GM21717 (cell line): ENCODE data around the gene JAGN1.
"Not testable (repeated sequence)": the region's sequence is repeated elsewhere in the genome, so short reads cannot be mapped to it uniquely, and the experiment has no call there.

ENCODE experiments used
- ATAC-seq: cut with Tn5 transposase; IDR thresholded peaks from one replicate; pipeline ENCODE4 v1.9.1; 2021; ENCODE audit warnings: mild to moderate bottlenecking, moderate library complexity; ENCODE audit not compliant: unreplicated experiment

JAGN1 gene

DNA sequence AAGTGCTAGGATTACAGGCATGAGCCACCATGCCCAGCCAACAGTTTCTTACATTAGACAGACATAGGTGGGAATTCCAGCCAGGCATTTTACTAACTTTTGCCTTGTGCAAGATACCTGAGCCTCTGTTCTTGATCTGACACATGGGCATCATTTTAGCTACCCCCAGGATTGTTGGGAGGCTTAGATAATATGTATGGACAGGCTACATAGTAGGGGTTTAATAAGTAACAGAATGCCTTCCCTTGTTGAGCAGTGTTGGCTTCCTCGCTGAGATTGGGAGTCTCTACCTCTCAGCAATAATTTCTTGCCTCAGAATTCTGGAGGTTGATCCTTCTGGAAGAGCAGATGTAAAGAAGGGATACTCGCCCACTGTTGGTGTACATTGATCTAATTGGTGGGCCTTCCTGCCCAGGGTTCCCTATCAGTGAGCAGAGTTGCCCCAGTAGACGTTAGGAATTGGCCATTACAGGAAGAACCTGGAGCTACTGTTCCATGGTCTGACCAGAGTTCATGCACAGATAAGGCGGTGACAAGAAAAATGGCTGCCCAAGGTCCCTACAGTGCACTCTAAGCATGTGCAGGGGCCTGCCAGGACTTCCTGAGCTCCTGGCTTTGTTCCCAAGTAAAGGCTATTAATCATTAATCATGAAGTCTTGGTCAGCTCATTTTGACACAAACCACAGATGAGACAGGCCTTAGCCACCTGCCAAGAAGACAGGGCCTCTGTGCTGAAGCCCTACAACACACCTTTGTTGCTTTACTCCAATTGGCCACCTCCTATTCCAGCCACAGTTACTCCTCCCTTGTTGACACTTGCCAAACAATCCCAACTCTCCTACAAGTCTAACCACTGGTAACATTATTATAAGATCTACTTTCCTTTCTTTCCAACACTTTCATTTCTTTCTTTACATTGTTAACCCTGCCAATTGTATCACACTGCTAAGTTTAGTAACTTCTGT is 7.3 kb downstream of the JAGN1 start:
- ATAC-seq: no peak

DNA sequence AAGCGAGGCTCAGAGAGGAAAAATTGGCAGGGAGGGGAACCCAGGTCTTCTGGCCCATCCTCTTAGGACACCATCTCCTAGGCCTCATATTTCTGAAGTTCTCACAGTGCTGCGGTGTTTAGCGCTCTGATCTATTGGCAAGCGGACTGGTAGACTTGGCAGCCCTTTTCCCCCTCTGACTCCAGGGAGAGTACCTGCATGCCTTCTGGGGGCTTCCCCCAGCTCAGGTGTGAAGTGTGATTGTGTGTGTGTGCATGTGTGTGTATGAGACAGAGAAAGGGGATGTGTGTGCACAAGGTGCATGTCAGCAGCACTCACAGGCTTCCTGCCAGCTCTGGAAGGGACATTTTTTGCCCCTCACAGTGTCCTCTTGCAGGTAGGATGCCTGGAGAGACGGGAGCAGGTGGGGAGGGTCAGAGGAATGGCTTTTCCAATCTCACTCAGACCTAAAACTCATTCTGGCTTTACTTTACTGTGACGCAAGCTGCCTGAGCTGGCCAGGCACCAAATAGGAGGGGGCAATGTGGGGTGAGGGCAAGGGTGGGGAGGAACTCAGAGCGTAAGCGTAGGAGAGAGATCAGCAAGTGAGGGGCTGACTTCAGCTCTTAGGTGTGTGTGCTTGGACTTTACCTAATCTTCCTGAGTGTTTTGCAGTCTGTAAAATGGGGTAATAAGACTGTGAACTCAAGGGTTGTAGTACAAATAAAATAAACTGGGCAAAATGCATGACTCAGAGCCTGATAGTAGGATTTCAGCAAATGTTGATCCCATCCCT is 8.2 kb downstream of the JAGN1 start:
- ATAC-seq: no peak

DNA sequence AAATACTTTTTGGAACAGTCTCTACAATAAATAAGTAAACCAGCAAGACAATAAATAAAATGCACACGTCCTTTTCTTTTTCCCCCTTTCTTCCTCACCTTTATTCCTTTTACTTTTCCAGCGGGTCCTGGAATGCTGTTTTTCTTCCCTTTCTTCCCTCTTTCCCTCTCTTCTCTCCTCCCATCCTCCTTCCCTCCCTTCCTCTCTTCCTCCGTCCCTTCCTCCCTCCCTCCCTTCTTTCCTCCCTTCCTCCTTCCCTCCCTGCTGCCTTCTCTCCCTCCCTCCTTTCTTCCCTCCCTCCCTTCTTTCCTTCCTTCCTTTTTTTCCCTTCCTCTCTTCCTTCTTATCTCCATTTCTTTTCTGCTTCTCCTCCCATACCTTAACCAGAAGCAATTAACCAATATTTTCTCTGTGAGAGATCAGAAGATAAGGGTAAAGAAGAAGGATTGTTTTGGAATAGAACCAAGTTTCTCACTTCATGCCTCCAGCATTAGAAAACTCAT is 8.9 kb downstream of the JAGN1 start:
- no peak for ATAC-seq

DNA sequence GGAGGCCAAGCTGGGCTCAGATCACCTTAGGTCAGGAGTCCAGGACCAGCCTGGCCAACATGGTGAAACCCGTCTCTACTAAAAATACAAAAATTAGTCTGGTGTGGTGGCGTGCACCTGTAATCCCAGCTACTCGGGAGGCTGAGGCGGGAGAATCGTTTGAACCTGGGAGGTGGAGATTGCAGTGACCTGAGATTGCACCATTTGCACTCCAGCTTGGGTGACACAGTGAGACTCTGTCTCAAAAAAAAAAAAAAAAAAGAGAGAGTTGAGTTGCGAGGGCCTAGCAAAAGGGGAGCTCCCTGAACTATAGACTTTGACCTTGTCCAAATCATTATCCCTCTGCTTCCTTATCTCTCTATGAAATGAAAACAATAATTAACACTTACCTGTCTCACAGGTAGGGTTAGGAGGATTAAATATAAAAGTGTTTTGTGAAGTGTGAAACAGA is 10.6 kb downstream of the JAGN1 start:
- ATAC-seq: not testable (repeated sequence)

DNA sequence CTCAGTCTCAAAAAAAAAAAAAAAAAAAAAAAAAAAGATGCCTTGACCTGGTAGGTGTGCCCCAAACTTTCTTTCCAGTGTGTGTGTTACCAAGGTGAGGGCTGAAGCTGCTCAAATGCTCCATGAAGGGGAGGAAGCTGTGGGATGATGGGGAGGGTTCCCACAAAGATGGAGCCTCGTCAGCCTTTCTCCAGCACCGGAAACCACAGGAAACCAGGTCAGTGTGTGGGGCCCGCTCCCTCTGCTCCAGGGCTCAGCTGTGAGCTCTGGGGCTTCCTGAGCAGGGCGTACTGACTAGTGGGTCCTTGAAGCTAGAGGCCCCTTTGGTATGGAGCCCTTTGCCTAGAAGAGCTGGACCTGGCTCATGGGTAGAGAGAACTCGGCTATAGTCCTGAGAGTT is 11.6 kb downstream of the JAGN1 start:
- no peak for ATAC-seq

DNA sequence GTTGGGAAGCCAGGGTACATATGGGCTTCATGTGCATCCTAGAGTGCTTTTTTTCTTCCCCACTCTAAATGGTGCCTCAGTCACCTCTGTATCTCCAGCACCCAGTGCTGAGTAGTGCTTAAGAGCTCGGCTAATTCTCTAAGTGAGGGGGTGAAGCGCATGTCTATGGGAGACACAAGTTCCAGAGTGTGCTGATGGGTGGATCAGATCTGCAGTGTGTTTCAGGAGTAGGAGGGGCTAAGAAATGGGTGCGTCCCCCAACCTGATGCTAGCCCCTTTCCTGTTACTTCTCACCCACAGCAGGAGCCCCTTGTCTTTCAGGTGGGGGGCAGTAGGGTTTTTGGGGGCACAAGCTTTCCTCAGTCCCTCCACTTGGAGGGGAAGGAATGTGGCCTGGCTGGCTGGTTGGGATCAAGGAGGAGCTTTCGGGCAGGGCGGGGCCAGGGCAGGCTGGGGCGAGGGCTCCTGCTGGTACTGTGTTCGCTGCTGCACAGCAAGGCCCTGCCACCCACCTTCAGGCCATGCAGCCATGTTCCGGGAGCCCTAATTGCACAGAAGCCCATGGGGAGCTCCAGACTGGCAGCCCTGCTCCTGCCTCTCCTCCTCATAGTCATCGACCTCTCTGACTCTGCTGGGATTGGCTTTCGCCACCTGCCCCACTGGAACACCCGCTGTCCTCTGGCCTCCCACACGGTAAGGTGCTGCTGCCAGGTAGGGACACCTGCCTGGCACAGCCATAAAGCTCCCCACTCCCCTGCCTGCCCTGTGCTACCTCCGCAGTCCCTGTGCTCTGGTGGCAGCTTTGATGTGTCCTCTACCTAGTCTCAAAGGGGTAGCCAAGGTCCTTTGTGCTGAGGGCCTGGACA is 12.2 kb downstream of the JAGN1 start, which contains the start of gene IL17RE:
IL17RE (plus strand) TSS at position 477 of the 866 bp plus-strand sequence; CDS start at position 562, 85 bp downstream.
- no peak for ATAC-seq

DNA sequence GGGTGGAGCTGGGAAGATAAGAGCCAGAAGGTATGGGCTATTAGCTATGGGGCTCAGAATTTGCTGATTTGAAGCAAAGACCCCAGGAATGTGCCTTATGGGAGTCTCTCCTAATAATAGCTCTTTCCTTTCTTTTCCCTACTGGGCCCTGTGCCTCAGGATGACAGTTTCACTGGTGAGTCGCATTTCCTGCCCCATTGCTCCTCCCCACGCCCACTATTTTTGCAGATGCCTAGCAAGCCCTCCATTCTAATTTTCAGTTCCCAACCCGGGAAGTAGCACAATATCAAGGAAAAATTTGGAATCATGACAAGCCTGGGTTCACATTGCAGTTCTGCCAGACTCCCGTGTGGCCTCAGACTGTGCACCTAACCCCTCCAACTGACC is 12.8 kb downstream of the JAGN1 start:
- ATAC-seq: no peak

DNA sequence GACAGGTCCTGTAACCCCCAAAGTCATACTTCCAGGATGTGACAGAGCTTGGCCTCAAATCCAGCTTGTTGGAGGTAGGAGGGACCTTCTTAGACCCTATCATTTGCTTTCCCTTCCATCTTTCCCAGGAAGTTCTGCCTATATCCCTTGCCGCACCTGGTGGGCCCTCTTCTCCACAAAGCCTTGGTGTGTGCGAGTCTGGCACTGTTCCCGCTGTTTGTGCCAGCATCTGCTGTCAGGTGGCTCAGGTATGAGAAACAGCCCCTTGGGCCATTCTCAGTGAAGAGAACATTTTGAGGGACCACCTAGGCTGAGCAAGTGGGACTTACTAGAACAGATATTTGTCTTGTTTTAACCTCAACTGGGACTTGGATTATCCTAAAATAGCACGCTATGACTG is 13.5 kb downstream of the JAGN1 start:
- no peak for ATAC-seq

DNA sequence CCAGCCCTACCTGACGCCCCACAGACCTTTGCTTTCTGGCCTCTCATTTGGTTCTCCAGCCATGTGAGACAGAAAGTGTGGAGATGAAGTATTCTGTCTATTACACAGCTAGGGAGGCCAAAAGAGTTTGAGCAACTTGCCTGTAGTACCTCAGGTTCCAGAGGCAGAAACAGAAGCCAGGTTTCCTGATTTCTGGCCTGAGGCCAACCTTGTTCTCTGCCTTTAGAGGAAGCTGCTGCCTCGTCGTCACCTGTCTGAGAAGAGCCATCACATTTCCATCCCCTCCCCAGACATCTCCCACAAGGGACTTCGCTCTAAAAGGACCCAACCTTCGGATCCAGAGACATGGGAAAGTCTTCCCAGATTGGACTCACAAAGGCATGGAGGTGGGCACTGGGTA is 16.1 kb downstream of the JAGN1 start:
- no peak for ATAC-seq

DNA sequence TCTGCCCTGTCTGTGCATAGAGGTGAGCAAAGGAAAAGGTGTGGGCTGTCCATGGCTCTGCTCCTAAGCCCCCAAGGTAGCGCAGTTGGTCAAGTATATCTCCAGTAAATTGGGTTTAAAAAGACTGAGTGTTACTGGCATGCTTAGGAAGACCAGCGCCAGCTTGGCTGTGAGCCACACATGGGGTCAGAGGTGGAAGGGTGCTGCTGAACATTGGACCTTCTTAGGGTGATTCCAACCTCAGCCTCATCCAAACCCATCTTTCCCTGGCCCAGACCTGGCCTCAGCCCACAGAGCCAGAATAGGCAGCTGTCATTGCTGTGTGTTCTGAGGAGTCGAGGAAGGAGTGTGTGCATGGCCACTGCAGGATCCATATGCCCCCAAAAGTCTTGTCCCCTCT is 17.9 kb downstream of the JAGN1 start:
- no peak for ATAC-seq

DNA sequence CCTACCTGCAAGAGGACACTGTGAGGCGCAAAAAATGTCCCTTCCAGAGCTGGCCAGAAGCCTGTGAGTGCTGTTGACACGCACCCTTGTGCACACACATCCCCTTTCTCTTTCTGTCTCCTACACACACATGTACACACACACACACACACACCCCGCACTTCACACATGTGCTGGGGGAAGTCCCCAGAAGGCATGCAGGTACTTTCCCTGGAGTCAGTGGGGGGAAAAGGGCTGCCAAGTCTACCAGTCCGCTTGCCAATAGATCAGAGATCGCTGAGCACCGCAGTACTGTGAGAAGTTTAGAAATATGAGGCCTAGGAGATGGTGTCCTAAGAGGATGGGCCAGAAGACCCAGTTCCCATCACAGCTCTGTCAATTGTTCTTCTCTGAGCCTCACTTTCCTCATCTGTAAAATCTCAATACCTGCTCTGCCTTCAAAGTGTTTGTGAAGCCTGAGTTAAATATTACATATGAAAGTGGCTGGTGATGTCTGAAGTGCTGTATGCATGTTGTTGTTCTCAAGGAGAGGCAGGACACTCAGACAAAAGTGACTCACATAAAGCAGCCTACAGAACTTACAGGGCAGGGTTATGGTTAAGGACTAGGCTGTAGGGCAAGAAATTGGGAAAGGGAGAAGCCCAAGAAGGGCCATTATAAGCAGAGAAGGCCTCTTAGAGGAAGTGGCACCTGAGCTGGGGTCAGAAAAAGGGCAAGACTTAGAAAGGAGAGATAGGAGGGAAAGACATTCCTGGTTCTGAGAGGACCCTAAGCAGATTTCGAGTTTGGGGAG is 19.0 kb downstream of the JAGN1 start:
- ATAC-seq: no peak

DNA sequence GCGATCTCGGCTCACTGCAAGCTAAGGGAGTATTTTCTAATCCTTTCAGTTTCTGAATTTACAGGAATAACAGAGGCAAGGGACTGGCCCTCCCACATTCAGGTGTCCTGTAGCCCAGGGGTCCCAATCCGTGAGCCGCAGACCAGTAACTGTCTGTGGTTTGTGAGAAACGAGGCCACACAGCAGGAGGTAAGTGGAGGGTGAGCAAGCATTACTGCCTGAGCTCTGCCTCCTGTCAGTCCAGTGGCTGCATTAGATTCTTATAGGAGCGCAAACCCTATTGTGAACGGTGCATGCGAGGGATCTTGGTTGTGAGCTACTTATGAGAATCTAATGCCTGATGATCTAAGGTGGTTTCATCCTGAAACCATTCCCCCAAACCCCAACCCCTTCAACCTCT is 21.5 kb downstream of the JAGN1 start:
- ATAC-seq: no peak

DNA sequence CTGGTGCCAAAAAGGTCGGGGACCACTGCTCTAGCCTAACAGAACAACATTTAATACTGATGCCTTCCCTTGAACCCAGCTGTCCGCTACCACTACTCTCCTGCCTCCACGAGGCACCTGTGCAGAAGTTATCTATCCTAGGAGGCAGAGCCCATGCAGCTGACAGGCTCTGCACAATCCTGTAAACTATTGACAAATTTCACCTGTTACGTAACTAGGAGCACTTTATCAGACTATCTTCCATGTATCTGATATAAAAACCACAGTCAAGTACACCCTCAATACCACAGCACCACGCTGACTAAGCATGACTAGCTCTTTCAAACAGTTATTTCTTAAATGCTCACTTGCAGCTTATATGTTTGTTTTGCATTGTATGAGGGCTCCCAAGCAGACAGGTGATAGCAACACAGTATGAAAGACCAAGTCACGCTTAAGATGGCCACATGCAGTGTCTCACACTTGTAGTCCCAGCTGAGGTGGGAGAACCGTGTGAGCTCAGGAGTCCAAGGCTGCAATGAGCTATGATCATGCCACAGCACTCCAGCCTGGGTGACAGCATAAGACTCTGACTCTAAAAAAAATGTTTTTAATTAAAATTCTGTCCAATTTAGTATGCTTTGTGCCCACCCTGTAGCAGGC is 22.0 kb downstream of the JAGN1 start:
- no peak for ATAC-seq

DNA sequence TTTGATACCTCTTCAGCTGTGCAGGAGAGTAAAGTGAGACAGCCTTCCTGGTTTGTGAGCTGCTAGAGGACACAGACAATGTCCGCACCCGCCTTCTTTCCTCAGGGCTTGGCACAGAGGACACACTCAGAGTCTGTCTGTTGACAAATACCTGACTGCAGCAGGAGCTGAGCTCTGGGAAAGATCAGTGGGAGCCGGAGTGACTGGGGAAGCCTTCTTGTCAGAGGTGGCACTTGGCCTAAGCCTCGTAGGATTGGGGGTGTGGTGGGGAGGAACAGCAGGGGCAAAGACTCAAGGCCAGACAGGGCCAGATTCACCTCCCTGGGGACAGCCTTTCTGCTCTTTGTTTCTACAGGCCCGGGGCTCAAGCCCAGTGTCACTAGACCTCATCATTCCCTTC is 23.2 kb downstream of the JAGN1 start:
- no peak for ATAC-seq

DNA sequence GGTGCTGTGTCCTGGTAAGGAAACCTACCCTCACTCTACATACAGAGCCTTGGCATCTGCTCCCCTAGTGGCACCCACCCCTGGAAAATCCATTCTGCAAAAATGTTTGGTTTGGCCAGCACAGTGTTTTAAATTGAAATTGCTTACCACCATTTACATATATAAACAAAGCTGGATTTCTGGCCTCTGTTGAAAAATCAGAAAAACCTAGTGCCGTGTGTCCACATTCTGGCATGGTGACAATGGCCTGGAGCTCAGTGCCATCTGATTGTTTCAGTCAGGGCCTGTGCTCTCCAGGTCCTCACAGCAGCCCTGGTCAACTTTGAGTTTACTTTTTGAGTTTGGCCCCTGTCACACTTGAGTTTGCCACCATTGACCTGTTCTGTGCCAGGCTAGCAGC is 23.6 kb downstream of the JAGN1 start:
- ATAC-seq: no peak

DNA sequence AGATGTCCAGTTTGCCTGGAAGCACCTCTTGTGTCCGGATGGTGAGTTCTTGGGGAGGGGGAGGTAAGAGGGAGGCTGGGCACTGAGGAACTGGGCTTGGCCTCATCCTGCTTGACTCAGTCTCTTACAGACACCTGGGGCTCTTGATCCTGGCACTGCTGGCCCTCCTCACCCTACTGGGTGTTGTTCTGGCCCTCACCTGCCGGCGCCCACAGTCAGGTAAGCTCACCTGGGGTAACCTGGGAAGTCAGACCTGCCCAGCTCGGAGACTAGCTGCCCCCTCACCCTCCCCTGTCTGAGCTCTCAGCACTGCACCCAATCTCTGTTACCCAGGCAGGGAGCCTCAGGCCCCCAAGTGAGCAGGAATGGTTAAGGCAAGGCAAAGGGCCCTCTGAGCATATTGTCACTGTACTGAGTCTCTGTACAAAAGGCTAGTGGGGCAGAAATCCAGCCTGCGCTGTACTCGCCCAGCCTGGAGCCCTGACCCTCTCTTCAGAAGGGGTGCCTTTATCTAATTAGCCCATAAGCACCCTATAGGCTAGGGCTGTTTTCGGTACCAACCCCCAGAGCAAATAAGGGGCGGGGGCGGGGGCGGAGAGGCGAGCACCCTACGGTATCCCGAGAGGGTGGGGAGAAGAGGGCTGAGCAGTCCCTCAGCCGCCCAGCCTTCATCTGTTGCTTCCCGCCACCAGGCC is 24.3 kb downstream of the JAGN1 start:
- ATAC-seq: no peak

DNA sequence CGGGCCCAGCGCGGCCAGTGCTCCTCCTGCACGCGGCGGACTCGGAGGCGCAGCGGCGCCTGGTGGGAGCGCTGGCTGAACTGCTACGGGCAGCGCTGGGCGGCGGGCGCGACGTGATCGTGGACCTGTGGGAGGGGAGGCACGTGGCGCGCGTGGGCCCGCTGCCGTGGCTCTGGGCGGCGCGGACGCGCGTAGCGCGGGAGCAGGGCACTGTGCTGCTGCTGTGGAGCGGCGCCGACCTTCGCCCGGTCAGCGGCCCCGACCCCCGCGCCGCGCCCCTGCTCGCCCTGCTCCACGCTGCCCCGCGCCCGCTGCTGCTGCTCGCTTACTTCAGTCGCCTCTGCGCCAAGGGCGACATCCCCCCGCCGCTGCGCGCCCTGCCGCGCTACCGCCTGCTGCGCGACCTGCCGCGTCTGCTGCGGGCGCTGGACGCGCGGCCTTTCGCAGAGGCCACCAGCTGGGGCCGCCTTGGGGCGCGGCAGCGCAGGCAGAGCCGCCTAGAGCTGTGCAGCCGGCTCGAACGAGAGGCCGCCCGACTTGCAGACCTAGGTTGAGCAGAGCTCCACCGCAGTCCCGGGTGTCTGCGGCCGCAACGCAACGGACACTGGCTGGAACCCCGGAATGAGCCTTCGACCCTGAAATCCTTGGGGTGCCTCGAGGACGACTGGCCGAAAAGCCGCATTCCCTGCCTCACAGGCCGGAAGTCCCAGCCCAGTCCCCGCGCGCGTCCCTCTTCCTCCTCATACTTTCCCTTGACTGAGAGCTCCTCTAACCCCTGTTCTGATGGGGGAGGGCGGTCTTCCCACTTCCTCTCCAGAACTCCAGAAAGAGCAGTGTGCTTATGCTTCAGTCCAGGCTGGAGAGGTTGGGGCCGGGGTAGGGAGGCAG is 25.1 kb downstream of the JAGN1 start:
- ATAC-seq: no peak

DNA sequence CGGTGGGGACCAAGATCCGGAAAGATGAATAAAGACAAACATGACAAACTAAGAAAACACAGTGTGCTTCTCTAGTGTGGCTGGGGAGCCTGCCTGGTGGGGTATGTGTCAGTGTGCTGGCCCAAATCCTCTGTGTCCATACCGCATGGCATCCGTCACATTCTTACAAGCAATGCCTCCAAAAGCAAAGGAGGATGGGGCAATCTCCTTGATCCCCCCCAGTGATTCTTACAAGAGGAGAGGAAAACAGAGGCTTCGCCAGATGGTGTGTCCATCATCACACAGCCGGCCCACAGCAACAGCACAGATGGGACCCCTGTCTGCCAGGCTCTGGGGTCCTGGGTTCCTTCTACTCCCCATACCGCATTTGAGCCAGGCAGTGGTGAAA is 25.9 kb downstream of the JAGN1 start:
- ATAC-seq: no peak
